Renal pelvis (tissue), 4 donors: ENCODE data around the gene SOX2. TPM values are rescaled to one million over a fixed set of nuclear protein-coding genes. Genes with fewer than 3 reads are reported as not detected.

ENCODE experiments used
- DNase-seq: peaks from one replicate; pipeline ENCODE4 v3.0.0-alpha.2; 2013
- polyA plus RNA-seq, 3 donors: library from polyadenylated mRNA; unstranded; fragments of 120-200 nt; gene quantifications; one replicate each; pipeline ENCODE4 v1.2.1, GENCODE V29; 2013; ENCODE audit not compliant: insufficient read length in 3 of 3

SOX2 gene
- polyA plus RNA-seq, 3 donors = 0.41 to 0.63 (median 0.53) TPM

GRCh38 chr3:181721046-181721875, 9.5 kb downstream of the SOX2 start:
- no peak for DNase-seq

GRCh38 chr3:181722156-181722555, 10.4 kb downstream of the SOX2 start:
- no peak for DNase-seq

- no peak for DNase-seq
These were observed 11.2 kb downstream of the SOX2 start for GRCh38 chr3:181722766-181723425.

GRCh38 chr3:181723625-181724191, 12.0 kb downstream of the SOX2 start:
- no peak for DNase-seq

GRCh38 chr3:181724192-181724965, 12.7 kb downstream of the SOX2 start:
- DNase-seq = no peak

- no peak for DNase-seq
These were observed 13.5 kb downstream of the SOX2 start for GRCh38 chr3:181725131-181725731.

GRCh38 chr3:181725830-181726229, 14.1 kb downstream of the SOX2 start:
- DNase-seq = no peak

- DNase-seq = no peak
These were observed 14.9 kb downstream of the SOX2 start for GRCh38 chr3:181726351-181727330.

- DNase-seq = no peak
These were observed 15.8 kb downstream of the SOX2 start for GRCh38 chr3:181727341-181728032.

- DNase-seq = no peak
These were observed 17.0 kb downstream of the SOX2 start for GRCh38 chr3:181728470-181729340.

GRCh38 chr3:181729341-181729869, 17.7 kb downstream of the SOX2 start:
- DNase-seq = no peak

- no peak for DNase-seq
These were observed 18.6 kb downstream of the SOX2 start for GRCh38 chr3:181730316-181730715.

GRCh38 chr3:181730934-181731333, 19.2 kb downstream of the SOX2 start:
- DNase-seq = no peak

- DNase-seq = no peak
These were observed 24.2 kb downstream of the SOX2 start for GRCh38 chr3:181735911-181736310.

- no peak for DNase-seq
These were observed 26.8 kb downstream of the SOX2 start for GRCh38 chr3:181738551-181738950.

GRCh38 chr3:181739628-181740027, 27.9 kb downstream of the SOX2 start:
- no peak for DNase-seq

GRCh38 chr3:181741417-181741816, 29.7 kb downstream of the SOX2 start:
- DNase-seq = no peak

- no peak for DNase-seq
These were observed 40.5 kb downstream of the SOX2 start for GRCh38 chr3:181752202-181752671.
